Stomach (tissue), 9 donors: ENCODE results near the gene RNF213. TPM values are rescaled to one million over a fixed set of nuclear protein-coding genes. Genes with fewer than 3 reads are reported as not detected.

Experiments used
- DNase-seq, 2 donors: peaks; one replicate each; pipeline versions ENCODE4 v3.0.0 to v3.0.0-alpha.2; 2013 to 2019
- H3K27ac ChIP-seq, 5 donors: fragments of 200-600 bp in 4 of 5; sonication (generic) in 4 of 5; one replicate each; pipeline ENCODE4 v1.5.1; 2013 to 2019; ENCODE audit warnings: mild to moderate bottlenecking in 1 of 5, moderate library complexity in 1 of 5
- H3K27me3 ChIP-seq, 3 donors: fragments of 200-600 bp; sonication (generic); one replicate each; pipeline ENCODE4 v1.5.1; 2017 to 2019; ENCODE audit warnings: mixed run types in 1 of 3
- H3K36me3 ChIP-seq, 4 donors: fragments of 200-600 bp; sonication (generic); 1 replicate in 3 of 4; 2 replicates in 1 of 4; pipeline ENCODE4 v1.5.1; 2016 to 2019
- H3K4me1 ChIP-seq, 4 donors: fragments of 200-600 bp; sonication (generic); one replicate each; pipeline ENCODE4 v1.5.1; 2016 to 2019
- H3K4me3 ChIP-seq, 4 donors: fragments of 200-600 bp; sonication (generic) in 3 of 4; one replicate each; pipeline ENCODE4 v1.5.1; 2016 to 2019; ENCODE audit warnings: mild to moderate bottlenecking in 1 of 4
- H3K9me3 ChIP-seq, 4 donors: fragments of 200-600 bp; sonication (generic); one replicate each; pipeline ENCODE4 v1.5.1; 2016 to 2019
- CTCF ChIP-seq, 7 experiments: fragments of 450-650 bp in 4 of 7; fragments of 200-600 bp in 3 of 7; sonication (generic) in 3 of 7; IDR thresholded peaks; one replicate each; pipeline ENCODE4 v1.5.1; 2016 to 2019; ENCODE audit warnings: antibody characterized with exemption in 7 of 7, control low read depth in 2 of 7, mild to moderate bottlenecking in 1 of 7
- EP300 ChIP-seq: sonication (generic); formaldehyde crosslinking; IDR thresholded peaks from one replicate; pipeline ENCODE4 v1.6.1; 2017; ENCODE audit warnings: antibody characterized with exemption
- POLR2A ChIP-seq, 4 donors: fragments of 450-650 bp; IDR thresholded peaks; one replicate each; pipeline ENCODE4 v1.6.1; 2016; ENCODE audit warnings: antibody characterized with exemption in 4 of 4, control low read depth in 2 of 4, mild to moderate bottlenecking in 1 of 4, moderate library complexity in 1 of 4
- POLR2AphosphoS5 ChIP-seq, 3 donors: sonication (generic); formaldehyde crosslinking; IDR thresholded peaks; one replicate each; pipeline ENCODE4 v1.6.1; 2016; ENCODE audit warnings: antibody characterized with exemption in 3 of 3
- WGBS, 5 donors: extraction: QIAGEN DNeasy Blood & Tissue Kit in 3 of 5; methylation state at CpG; one replicate each; pipeline versions ENCODE4 v1.1.5 to v1.1.7; 2013 to 2018; 5-methylcytosine and 5-hydroxymethylcytosine counted together
- intact Hi-C: fragments of 100-400 bp; cut with DNase I; formaldehyde crosslinking; loops from one replicate; pipeline ENCODE4 v1.15.1; 2023; ENCODE audit warnings: low total_unique reads
- polyA plus RNA-seq, 3 donors: library from polyadenylated mRNA; stranded (reverse); fragments of 200-250 nt; gene quantifications; one replicate each; pipeline ENCODE4 v1.2.3, GENCODE V29; 2013
- total RNA-seq, 5 donors: library from RNA; depleted of rRNA; stranded (reverse); fragments of >200 nt; gene quantifications; one replicate each; pipeline versions ENCODE4 v1.1.0 to v1.2.3, GENCODE V29; 2014 to 2016
- donor health status: healthy with polysubstance abuse.
- donor health status: Bipolar disorder and iron deficiency.
- donor health status: healthy.

RNF213 gene
- total and polyA plus RNA-seq, 8 donors, result 12.3 to 358 (median 138) TPM

DNA sequence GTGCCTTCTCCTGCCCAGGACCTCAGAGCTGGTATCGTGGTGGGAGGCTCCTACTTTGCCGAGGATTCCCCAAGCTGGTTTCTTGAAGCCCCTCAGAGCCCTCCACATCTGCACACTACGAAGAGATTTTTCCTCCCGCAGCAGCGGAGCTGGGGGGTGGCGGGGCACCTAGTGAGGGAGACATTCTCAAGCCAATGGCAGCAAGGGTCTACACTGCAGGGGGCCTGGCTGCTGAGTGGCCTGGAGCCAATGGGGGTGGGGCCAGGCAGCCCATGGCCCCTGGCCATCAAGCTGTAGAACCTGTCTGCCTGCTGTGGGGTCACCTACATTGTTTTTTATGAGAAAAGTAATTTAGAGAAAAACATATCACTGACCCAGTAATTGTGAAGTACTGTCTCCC lies 35.4 kb upstream of the RNF213 start:
- no peak overlapping the region for H3K4me3 ChIP-seq
- H3K9me3 ChIP-seq, result no peaks in the 10 kb centered on the region
- peaks cover 0 to 52% (median 37%) of the 10 kb centered on the region in 4 donors for H3K36me3 ChIP-seq
- no peak for DNase-seq
- peaks cover 5 to 23% (median 21%) of the 10 kb centered on the region in 4 donors for H3K4me1 ChIP-seq
- TF ChIP-seq CTCF (IDR thresholded peaks at IDR 0.05) (no peak), EP300 (no peak), POLR2AphosphoS5 (IDR thresholded peaks at IDR 0.05) (no peak), POLR2A (IDR thresholded peaks at IDR 0.05) (no peak)
- H3K27ac ChIP-seq, result no peak overlapping the region
- intact Hi-C loops, result no loop called here
- WGBS, 5 donors, result 87 to 96% (median 89%) methylated on average over 6 of the region's 6 CpGs
- no peaks in the 10 kb centered on the region for H3K27me3 ChIP-seq

GRCh38 chr17:80227156-80227555 lies 33.5 kb upstream of the RNF213 start:
- TF ChIP-seq CTCF (IDR thresholded peaks at IDR 0.05), result no peak
- TF ChIP-seq EP300, result no peak
- TF ChIP-seq POLR2A (IDR thresholded peaks at IDR 0.05), result no peak
- no peak for TF ChIP-seq POLR2AphosphoS5 (IDR thresholded peaks at IDR 0.05)
- 92 to 98% (median 94%) methylated on average over 4 of the region's 4 CpGs for WGBS, 5 donors
- Histone ChIP-seq H3K4me3 (no peak overlapping the region), H3K4me1 (peaks cover 0 to 9% (median 5%) of the 10 kb centered on the region in 4 donors), H3K27ac (no peak overlapping the region), H3K27me3 (no peaks in the 10 kb centered on the region), H3K9me3 (peaks cover 0 to 9% (median 2%) of the 10 kb centered on the region in 4 donors), H3K36me3 (peaks cover 0 to 70% (median 53%) of the 10 kb centered on the region in 4 donors)
- intact Hi-C loops, result no loop called here
- no peak for DNase-seq

DNA sequence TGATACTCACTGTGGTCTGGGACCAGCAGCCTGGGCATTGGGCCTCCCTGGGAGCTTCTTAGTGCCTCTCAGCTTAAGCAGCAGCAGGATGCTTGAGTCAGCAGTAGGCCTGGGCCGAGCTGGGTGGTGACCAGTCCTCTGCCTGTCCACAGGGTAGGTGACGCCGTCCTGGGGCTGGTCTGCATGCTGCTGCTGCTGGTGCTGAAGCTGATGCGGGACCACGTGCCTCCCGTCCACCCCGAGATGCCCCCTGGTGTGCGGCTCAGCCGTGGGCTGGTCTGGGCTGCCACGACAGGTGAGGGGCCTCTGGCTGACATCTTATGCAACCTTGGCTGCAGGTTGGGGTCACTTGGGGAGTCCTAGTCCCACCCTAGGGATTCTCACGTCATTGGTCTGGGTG lies 33.0 kb upstream of the RNF213 start:
- TF ChIP-seq POLR2A (IDR thresholded peaks at IDR 0.05), result no peak
- TF ChIP-seq CTCF (IDR thresholded peaks at IDR 0.05), result no peak
- no peak for TF ChIP-seq POLR2AphosphoS5 (IDR thresholded peaks at IDR 0.05)
- TF ChIP-seq EP300, result no peak
- peaks cover 0 to 4% (median under 1%) of the 10 kb centered on the region in 4 donors for H3K4me1 ChIP-seq
- WGBS, 5 donors, result 91 to 96% (median 95%) methylated on average over 10 to 11 of the region's 11 CpGs
- intact Hi-C loops, result no loop called here
- H3K4me3 ChIP-seq, result no peak overlapping the region
- no peak overlapping the region for H3K27ac ChIP-seq
- H3K27me3 ChIP-seq, result no peaks in the 10 kb centered on the region
- peaks cover under 1 to 14% (median 7%) of the 10 kb centered on the region in 4 donors for H3K9me3 ChIP-seq
- DNase-seq, result no peak
- H3K36me3 ChIP-seq, result peaks cover 0 to 71% (median 58%) of the 10 kb centered on the region in 4 donors

- TF ChIP-seq EP300 (no peak), POLR2A (IDR thresholded peaks at IDR 0.05) (no peak), CTCF (IDR thresholded peaks at IDR 0.05) (no peak), POLR2AphosphoS5 (IDR thresholded peaks at IDR 0.05) (no peak)
- DNase-seq, result no peak
- Histone ChIP-seq H3K36me3 (peaks cover 0 to 79% (median 61%) of the 10 kb centered on the region in 4 donors), H3K4me3 (no peak overlapping the region), H3K27me3 (no peaks in the 10 kb centered on the region), H3K4me1 (peaks cover 0 to 4% (median 0%) of the 10 kb centered on the region in 4 donors), H3K27ac (no peak overlapping the region), H3K9me3 (peaks cover 5 to 22% (median 14%) of the 10 kb centered on the region in 4 donors)
- intact Hi-C loops, result no loop called here
- WGBS, 5 donors, result 86 to 93% (median 91%) methylated on average over 12 to 14 of the region's 14 CpGs
Observed at GRCh38 chr17:80228477-80228876, 32.2 kb upstream of the RNF213 start.
